Measurements from ENCODE around the gene GRIN3B.
A peak's percentile ranks its signal among the peaks of the same experiment; 100 is the strongest.

Gene GRIN3B

GRCh38 chr19:963486-963951 is 36.7 kb upstream of the GRIN3B start:
- DNase-seq (ENCODE audit: insufficient read length, low spot score), result no peak
- FAIRE-seq, result no peak

- FAIRE-seq (no peak), DNase-seq (ENCODE audit: insufficient read length, low spot score) (no peak)
These were observed 36.1 kb upstream of the GRIN3B start for GRCh38 chr19:964116-964520.

- no peak for DNase-seq (ENCODE audit: insufficient read length, low spot score)
- FAIRE-seq, result no peak
These were observed 35.2 kb upstream of the GRIN3B start for GRCh38 chr19:964761-965694.

GRCh38 chr19:966485-967088 is 33.6 kb upstream of the GRIN3B start:
- FAIRE-seq (no peak), DNase-seq (ENCODE audit: insufficient read length, low spot score) (no peak)

GRCh38 chr19:970695-971094 is 29.5 kb upstream of the GRIN3B start:
- DNase-seq (ENCODE audit: insufficient read length, low spot score) (no peak), FAIRE-seq (no peak)

GRCh38 chr19:971795-972194 is 28.4 kb upstream of the GRIN3B start:
- DNase-seq (ENCODE audit: insufficient read length, low spot score) (no peak), FAIRE-seq (no peak)

- DNase-seq (ENCODE audit: insufficient read length, low spot score), result no peak
- peak; percentile 68 for FAIRE-seq
These were observed 27.9 kb upstream of the GRIN3B start for GRCh38 chr19:972281-972680.

GRCh38 chr19:973726-974563 is 26.3 kb upstream of the GRIN3B start:
- FAIRE-seq, result no peak

GRCh38 chr19:974564-975257 is 25.5 kb upstream of the GRIN3B start:
- DNase-seq (ENCODE audit: insufficient read length, low spot score) (no peak), FAIRE-seq (no peak)

More at GRCh38 chr19:973726-974563, 26.3 kb upstream of the GRIN3B start:
- no peak for DNase-seq (ENCODE audit: insufficient read length, low spot score)

- no peak for DNase-seq (ENCODE audit: insufficient read length, low spot score)
- no peak for FAIRE-seq
These were observed 23.7 kb upstream of the GRIN3B start for GRCh38 chr19:976476-976875.

- no peak for DNase-seq (ENCODE audit: insufficient read length, low spot score)
- FAIRE-seq, result no peak
These were observed 23.2 kb upstream of the GRIN3B start for GRCh38 chr19:977058-977464.

- FAIRE-seq (no peak), DNase-seq (ENCODE audit: insufficient read length, low spot score) (no peak)
These were observed 20.9 kb upstream of the GRIN3B start for GRCh38 chr19:979318-979741.

- DNase-seq (ENCODE audit: insufficient read length, low spot score) (no peak), FAIRE-seq (no peak)
These were observed 19.9 kb upstream of the GRIN3B start for GRCh38 chr19:980133-980998.

- FAIRE-seq, result peak; percentile 83
These were observed 17.6 kb upstream of the GRIN3B start for GRCh38 chr19:982567-983170.

GRCh38 chr19:984165-984967 is 15.9 kb upstream of the GRIN3B start, which contains the start of gene WDR18:
WDR18 (plus strand) TSS chr19:984345; CDS start chr19:984354, 9 bp downstream.
- DNase-seq (ENCODE audit: insufficient read length, low spot score) (peak; percentile 100), FAIRE-seq (peak; percentile 93)

More at GRCh38 chr19:982567-983170, 17.6 kb upstream of the GRIN3B start:
- peak; percentile 97 for DNase-seq (ENCODE audit: insufficient read length, low spot score)

GRCh38 chr19:986083-986482 is 14.1 kb upstream of the GRIN3B start:
- FAIRE-seq, result no peak

GRCh38 chr19:988081-988480 is 12.1 kb upstream of the GRIN3B start:
- FAIRE-seq (no peak), DNase-seq (ENCODE audit: insufficient read length, low spot score) (no peak)

More at GRCh38 chr19:986083-986482, 14.1 kb upstream of the GRIN3B start:
- DNase-seq (ENCODE audit: insufficient read length, low spot score), result no peak

- no peak for FAIRE-seq
- no peak for DNase-seq (ENCODE audit: insufficient read length, low spot score)
These were observed 11.7 kb upstream of the GRIN3B start for GRCh38 chr19:988510-988909.
